GM21529 (cell line): Measurements from ENCODE around the gene LENEP.
A peak's percentile ranks its signal among the peaks of the same experiment; 100 is the strongest.
"Not testable (repeated sequence)": the region's sequence is repeated elsewhere in the genome, so short reads cannot be mapped to it uniquely, and the experiment has no call there.

Source experiments
- ATAC-seq: cut with Tn5 transposase; IDR thresholded peaks from one replicate; pipeline ENCODE4 v1.9.1; 2021; ENCODE audit not compliant: unreplicated experiment

LENEP gene

DNA sequence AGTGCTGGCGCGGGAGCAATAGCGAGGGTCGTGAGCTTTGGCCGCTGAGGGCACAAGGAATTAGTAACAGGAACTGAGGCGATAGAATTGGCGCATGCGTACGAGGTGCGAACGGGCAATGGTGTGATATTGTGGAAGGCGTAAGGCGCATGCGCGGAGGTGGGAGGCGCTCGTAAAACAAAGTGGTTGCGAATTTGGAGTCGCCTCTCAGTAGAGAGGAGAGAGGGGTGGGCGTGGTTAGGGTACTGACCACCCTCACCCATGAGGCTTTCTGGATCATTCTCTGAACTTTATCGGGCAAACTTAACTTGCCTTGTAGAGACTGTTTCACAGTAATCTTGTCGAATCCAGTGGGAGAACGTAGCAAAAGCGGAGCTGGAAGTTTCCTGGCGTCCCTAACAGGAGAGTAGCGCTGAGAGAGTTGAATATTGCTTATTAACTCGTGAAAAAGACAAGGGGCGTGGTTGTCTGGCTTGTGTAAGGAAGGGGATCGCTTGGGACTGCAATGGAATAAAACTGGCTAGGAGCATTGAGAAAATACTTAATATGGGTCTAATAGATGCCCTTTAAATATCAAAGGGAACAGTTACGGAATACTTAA, 18.5 kb upstream of the LENEP start:
- peak; percentile 34 for ATAC-seq

DNA sequence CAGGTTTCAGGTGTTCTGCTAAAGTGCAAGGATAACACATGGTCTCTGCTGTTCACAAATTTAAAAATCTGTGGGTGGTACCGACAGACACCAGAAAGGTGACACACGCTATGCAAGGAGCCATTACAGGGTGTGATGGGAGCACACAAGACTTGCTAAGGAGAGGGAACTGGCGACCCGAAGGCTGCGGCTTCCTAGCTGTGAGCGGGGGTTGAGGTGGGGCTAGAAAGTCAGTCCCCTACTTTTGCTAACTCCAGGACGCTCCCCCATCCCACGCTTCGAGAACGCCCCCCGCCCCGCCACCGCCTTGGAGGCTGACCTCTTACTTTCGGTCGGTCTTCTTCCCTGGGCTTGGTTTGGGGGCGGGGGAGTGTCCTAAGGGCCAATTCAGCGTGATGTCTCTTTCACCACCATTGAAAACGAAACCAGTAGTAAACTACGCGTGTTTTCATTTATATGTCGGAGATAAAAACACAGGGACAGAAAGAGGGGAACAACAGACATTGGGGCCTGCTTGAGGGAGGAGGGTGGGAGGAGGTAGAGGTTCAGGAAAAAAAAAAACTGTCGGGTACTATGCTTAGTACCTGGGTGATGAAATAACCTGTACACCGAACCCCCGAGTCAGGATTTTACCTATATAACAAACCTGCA, 17.9 kb upstream of the LENEP start:
- ATAC-seq = no peak

DNA sequence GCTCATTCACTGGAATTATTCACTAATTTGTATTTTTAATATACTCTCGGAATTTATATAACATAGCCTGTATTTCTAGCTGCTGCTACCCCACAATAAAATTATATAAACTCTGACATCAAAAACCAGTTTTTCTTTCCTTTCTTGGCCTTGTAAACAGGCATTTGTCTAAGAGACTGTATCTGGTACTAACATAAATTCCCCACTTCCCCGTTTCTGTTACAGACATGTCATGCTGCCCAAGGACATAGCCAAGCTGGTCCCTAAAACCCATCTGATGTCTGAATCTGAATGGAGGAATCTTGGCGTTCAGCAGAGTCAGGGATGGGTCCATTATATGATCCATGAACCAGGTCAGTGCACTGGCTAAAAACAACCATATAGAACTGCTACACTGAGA, 15.6 kb upstream of the LENEP start:
- not testable (repeated sequence) for ATAC-seq

DNA sequence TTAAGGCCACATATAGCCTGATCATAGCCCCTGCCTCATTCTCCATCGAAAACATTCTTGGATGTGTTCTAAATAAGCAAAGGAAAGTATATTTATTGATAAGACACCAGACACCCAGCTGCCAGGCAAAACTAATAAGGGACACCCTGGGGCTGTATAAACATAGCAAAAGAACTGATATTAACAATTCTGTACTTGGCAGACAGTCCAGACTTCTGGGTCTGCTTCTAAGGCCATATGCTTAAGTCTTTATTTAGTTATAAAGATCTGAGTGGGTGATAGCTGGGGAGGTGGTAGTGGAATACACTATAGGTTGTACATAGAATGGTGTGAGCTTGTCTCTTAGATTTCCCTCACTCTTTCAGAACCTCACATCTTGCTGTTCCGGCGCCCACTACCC, 15.0 kb upstream of the LENEP start:
- no peak for ATAC-seq

DNA sequence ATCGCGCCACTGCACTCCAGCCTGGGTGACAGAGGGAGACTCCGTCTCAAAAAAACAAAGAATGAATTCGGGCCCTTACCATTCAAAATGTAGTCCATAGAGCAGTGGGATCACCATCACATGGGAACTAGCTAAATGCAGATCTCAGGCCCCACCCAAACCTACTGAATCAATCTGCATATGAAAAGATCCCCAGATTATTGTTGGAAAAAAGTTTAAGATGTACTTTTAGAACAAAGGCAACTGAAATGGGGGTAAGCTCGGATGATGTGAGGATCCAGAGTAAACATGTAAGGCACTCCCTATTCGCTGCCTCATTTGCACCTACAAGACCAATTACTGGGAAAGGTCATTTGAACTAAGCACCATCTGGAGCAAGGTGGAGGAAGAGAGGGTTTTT, 11.0 kb upstream of the LENEP start:
- ATAC-seq = no peak

DNA sequence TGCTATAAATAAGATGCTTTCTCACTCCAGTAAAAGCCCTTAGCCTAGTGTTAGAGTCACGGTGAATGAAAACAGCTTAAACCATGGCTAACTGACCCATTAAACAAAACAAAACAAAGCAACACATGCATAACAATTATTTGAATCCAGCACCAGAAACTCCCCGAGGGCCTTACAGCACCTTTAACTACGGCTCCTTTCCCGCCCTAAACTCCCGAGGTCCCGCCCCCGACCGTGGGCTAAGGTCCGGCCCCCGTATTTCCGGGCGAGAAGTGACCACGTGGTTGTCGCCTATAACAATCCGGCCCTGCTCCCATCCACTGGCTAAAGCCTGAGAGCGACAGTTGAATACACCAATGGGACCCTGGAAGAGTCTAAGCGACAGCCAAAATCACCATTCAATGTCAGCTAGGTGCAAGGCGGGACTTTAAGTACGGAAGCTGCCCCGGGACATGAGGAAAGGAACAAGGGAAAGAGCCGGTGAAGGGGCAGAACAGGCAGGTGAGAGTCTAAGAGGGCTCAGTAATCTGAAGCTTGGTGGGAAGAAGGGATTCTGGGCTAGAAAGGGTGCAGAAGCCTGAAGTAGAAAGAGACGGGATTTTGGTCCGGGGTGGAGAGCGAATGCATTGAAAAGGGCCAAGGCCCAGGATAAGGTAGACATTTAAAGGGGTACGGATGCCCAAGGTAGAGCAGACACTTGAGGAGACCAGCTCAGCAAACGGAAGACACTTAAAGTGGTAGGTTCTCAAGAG, 10.3 kb upstream of the LENEP start, which contains the start of gene FLAD1:
TSS of gene FLAD1 (plus strand) at position 448 of the 752 bp plus-strand sequence. CDS start 351 bp downstream, outside the sequence.
- peak; percentile 98 for ATAC-seq

DNA sequence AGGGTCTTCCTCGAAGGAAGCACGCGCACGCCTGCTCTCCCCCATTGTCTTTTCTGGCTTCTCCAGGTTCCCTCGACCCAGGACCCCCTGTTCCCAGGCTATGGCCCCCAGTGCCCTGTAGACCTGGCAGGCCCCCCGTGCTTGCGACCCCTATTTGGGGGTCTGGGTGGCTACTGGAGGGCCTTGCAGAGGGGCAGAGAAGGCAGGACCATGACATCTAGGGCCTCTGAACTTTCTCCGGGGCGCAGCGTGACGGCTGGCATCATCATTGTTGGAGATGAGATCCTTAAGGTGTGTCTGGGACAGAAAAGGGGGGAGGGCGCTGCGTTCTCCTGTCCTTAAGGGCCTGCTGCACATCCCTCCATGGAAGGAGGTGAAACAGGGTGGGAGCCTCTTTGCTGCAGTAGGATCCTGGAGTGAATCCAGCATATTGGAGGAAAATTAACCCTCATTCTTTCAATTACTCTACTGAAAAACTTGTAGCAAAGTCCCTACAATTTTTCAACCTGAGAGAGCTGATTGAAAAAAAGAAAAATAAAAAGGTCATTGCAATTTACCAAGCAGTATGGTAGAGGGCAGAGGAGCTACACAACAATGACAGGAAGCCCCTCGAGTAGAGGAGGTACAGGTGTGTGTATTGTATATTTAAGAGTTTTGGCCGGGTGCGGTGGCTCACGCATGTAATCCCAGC, 9.5 kb upstream of the LENEP start:
- no peak for ATAC-seq

DNA sequence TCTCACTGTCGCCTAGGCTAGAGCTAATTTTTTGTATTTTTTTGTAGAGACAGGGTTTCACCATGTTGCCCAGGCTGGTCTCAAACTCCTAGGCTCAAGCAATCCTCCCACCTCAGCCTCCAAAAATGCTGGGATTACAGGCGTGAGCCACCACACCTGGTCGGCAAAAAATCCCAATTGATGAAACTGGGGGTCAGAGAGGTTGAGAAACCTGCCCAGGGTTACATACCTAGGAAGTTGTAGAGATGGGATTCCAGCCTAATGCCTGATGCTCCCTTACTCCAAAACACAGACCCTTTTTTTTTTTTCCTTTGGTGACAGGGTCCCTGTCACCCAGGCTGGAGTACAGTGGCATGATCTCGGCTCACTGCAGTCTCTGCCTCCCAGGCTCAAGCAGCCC, 6.7 kb upstream of the LENEP start:
- not testable (repeated sequence) for ATAC-seq

DNA sequence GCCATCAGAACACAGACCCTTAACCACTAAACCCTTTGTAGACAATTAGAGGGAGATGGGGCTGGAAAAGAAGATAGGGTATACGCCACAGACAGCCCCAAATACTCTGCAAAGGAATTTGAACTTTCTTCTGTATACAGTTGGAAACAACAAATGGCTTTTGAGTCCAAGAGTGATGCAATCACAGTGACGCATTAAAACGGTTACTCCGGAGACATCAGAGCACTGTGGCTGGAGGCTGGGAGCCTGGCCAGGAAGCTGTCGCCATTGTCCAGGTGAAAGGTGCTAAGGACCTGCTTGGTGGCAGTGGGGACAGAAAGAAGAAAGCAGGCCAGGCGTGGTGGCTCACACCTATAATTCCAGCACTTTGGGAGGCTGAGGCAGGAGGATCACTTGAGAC, 6.1 kb upstream of the LENEP start:
- ATAC-seq = no peak

DNA sequence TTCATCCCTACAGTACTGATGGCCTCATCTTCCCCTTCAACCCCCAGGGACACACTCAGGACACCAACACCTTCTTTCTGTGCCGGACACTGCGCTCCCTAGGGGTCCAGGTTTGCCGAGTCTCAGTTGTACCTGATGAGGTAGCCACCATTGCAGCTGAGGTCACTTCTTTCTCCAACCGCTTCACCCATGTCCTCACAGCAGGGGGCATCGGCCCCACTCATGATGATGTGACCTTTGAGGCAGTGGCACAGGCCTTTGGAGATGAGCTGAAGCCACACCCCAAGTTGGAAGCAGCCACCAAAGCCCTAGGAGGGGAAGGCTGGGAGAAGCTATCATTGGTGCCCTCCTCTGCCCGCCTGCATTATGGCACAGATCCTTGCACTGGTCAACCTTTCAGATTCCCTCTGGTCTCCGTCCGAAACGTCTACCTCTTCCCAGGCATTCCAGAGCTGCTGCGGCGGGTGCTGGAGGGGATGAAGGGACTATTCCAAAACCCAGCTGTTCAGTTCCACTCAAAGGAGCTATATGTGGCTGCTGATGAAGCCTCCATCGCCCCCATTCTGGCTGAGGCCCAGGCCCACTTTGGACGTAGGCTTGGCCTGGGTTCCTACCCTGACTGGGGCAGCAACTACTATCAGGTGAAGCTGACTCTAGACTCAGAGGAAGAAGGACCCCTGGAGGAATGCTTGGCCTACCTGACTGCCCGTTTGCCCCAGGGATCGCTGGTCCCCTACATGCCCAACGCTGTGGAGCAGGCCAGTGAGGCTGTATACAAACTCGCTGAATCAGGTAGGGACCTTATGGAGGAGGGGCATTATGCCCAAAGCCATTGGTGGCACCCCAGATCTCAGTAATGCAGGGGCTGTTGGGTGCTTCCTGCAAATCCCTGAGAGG, 5.1 kb upstream of the LENEP start:
- no peak for ATAC-seq

DNA sequence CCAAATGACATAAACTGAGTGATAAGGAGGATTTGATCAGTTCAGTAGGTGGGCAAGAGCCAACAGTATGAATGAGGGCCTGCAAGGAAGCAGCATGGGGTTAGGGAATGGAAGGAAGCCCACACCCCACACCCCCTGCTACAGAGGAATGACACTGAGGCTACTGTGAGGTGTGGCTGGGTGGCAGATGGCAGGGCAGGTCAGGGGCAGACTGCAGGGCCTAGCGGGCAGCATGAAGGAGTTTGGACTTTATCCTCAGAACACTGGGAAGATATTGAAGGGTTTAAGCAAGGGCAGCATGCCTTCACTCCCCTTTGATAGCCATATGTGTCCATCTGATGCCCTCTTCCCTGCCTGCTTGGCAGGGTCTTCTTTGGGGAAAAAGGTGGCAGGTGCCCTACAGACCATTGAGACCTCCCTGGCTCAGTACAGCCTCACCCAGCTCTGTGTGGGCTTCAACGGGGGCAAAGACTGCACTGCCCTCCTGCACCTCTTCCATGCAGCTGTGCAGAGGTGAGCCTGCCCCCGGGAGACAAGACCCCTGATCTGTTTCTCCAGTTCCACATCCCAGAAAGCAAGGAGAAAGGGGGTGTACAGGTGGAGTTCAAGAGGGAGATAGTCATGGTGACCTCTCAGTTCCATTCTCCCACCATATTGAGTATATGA, 4.1 kb upstream of the LENEP start:
- ATAC-seq = no peak

DNA sequence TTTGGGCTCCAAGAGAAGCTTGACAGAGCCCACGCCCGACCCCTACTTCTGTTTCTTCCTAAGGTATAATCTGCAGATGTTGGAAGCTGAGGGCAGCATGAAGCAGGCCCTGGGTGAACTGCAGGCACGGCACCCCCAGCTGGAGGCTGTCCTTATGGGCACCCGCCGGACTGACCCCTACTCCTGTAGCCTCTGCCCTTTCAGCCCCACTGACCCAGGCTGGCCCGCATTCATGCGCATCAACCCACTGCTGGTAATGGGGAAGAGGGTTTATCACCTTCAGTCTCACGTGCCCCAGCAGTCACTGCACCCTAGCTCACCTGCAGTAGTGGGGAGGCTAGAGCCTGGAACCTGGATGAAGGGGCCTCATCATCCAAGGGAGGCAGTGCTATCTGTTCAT, 3.1 kb upstream of the LENEP start:
- ATAC-seq = no peak

DNA sequence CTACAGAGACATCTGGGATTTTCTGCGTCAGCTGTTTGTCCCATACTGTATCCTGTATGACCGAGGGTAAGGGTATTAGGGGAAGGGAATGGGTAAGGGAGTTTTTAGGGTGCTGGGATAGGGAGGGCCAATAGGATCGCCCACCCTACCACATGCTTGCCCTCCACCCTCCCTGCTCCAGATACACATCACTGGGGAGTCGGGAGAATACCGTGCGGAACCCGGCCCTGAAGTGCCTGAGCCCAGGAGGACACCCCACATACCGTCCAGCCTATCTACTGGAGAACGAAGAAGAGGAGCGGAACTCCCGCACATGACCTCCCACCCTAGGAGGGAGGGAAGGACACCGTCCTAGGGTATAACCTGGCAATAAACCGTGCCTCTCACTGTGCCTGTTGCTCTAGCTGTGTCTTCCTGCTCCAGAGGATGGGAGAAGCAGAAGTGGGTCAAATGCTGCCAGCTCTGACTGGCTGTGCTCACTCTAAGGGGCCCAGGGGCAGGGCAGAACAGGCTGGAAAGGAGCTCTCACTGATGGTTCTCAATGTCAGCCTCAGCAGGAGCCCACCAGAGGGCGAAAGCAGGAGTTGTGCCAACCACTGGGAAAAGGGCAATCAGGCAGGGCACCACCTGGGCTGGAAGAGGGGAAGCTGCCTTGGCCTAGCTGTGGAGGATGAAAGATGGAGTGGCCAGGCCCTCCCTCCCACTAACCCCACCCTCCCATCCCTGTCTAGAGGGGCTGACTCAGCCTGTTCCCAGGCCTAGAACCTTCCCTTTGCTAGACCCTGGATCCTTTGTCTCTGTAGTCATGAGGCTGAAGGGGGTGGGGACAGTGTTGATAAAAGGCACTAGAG, 440 bp upstream of the LENEP start:
- no peak for ATAC-seq

DNA sequence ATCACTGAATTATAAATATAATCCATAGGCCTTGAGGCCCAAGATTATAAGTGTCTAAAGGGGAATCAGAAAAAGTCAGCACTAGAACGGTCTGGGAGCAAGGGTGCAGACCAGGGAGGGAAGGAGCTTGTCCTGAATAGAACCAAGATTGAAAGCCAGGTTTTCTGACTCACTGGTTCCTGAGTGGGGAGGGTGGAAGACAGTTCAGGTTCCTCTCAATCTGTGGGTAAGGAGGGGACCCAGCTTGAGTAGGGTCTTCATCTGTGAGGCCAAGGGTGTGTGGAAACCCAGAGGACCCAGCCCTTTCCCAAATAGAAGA, 842 bp downstream of the LENEP start:
- no peak for ATAC-seq

DNA sequence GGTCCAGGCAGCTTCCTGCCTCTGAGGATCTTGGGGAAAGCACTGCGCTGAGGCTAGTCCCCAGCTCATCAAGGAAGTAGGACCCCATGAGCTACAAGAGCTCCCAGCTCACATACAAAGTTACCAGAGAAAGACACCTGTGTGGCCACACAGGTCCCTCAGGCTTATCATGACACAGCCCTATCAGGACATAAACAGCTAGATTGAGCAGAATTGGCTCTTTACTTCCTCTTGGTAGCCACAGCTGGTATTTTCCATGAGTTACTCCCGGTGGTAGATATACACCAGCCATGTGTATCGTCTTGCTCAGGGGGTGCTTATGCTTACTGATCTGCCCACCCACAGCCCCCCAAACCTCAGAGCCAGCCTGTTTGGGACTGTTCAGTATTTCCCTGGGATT, 1.2 kb downstream of the LENEP start:
- no peak for ATAC-seq

DNA sequence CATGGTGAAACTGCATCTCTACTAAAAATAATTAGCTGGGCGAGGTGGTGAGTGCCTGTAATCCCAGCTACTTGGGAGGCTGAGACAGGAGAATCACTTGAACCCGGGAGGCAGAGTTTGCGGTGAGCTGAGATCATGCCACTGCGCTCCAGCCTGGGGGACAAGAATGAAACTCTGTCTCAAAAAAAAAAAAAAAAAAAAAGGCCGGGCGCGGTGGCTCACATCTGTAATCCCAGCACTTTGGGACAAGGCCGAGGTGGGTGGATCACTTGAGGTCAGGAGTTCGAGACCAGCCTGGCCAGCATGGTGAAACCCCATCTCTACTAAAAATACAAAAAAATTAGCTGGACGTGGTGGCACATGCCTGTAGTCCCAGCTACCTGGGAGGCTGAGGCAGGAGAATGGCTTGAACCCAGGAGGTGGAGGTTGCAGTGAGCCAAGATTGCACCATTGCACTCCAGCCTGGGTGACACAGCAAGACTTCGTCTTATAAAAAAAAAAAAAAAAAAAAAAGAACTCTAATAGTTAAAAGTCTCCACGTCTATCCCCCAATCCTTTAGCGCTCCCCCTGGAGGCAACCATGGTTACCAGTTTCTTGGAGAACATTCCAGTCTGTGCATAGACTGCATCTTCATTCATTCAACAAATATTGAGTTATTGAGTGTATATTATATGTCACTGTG, 2.1 kb downstream of the LENEP start:
- not testable (repeated sequence) for ATAC-seq

DNA sequence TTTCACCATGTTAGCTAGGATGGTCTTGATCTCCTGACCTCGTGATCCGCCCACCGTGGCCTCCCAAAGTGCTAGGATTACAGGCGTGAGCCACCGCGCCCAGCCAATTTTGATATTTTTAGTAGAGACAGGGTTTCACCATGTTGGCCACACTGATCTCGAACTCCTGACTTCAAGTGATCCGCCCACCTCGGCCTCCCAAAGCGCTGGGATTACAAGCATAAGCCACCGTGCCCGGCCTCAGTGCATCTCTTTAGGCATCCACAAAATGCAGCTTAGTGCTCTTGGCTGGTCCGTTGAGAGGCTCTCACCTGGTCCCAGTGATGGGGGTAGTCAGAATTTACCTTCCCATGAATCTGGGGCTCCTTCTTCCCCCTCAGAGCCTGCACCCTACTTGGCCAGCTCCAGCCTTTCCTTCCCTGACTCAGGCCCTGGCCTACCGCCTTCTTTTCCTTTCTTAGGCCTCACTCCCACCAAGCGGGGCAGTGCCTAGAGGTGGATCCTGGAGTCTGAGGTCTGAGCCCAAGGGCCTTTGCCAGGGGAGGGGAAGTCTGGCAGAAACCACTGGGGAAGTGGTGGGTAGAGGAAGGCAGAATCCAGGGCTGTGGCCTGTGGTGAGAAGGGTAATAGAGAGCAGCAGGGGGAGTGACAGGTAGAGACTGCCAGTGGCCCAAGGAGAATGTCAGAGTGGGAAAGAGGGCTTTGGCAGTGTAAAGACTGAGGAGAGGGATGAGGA, 3.7 kb downstream of the LENEP start:
- no peak for ATAC-seq

DNA sequence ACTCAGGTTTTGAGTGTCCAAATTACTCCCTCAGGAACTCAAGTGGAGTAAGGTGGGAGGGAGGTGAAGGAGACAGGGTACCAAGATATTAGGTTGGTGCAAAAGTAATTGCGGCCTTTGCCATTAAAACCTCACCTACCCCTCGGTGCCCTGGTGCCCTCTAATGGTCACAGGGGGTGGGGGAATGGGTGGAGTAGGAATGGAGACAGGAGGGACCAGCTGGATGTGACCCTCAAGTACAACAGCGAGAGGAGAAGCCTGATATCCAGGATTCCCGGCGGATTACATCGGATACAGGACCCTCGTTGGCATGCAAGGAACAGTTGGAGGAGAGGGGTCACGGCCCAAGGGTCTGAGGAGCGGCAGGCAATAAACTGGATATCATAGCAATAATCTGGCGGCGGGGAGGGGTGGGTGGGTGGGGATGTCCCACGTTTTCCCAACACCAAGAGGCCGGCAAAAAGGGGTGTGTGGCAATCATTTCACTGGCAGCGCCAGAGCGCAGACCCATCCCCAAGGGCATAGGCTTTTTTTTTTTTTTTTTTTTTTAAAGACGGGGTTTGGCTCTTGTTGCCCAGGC, 4.9 kb downstream of the LENEP start:
- ATAC-seq = no peak
